T-cell (primary cell): ENCODE results near the gene IGLL5. TPM values are rescaled to one million over a fixed set of nuclear protein-coding genes. Genes with fewer than 3 reads are reported as not detected.

Experiments used
- ATAC-seq, 4 experiments: fragments of 200-7000 bp in 3 of 4; fragments of 150-1000 bp in 1 of 4; cut with Tn5 transposase; replicated peaks in 1 of 4; 1 replicate in 3 of 4; 2 replicates in 1 of 4; pipeline ENCODE4 v1.10.0; 2021; ENCODE audit warnings: moderate library complexity in 3 of 4, mild to moderate bottlenecking in 2 of 4, moderate number of reproducible peaks in 1 of 4
- CTCF ChIA-PET, 2 donors: fragments of 300-600 bp; sonication (Branson Sonifier 250); formaldehyde crosslinking; loops; one replicate each; lab custom pipeline; 2022; ENCODE audit warnings: antibody characterized with exemption in 2 of 2; lab: Charles Lee
- POLR2A ChIA-PET, 2 donors: fragments of 300-600 bp; sonication (Branson Sonifier 250); formaldehyde crosslinking; loops; one replicate each; lab custom pipeline; 2022; ENCODE audit warnings: antibody characterized with exemption in 2 of 2; lab: Charles Lee
- DNase-seq, 35 experiments: peaks; one replicate each; pipeline versions ENCODE4 v3.0.0 to v3.0.0-alpha.2; 2013 to 2023
- H3K27ac ChIP-seq: one replicate; pipeline ENCODE4 v1.5.1; 2013; ENCODE audit warnings: low read length
- H3K27me3 ChIP-seq, 2 experiments: replicated peaks in 1 of 2; 1 replicate in 1 of 2; 2 replicates in 1 of 2; pipeline versions ENCODE4 v1.6.1 to v1.7.0; 2013; ENCODE audit warnings: low read length in 1 of 2, mixed read lengths in 1 of 2; ENCODE audit not compliant: control insufficient read depth in 2 of 2, insufficient read depth in 2 of 2; ENCODE audit errors: extremely low read depth in 1 of 2
- H3K36me3 ChIP-seq, 2 donors: 1 replicate in 1 of 2; 2 replicates in 1 of 2; pipeline versions ENCODE4 v1.6.1 to v1.7.0; 2013; ENCODE audit warnings: low read length in 1 of 2; ENCODE audit not compliant: control insufficient read depth in 2 of 2, insufficient read depth in 1 of 2; ENCODE audit errors: extremely low read depth in 1 of 2
- H3K4me1 ChIP-seq, 2 experiments: 1 replicate in 1 of 2; 2 replicates in 1 of 2; pipeline versions ENCODE4 v1.6.1 to v1.7.0; 2013; ENCODE audit warnings: low read length in 2 of 2, mixed read lengths in 1 of 2; ENCODE audit not compliant: insufficient read depth in 2 of 2, control insufficient read depth in 1 of 2; ENCODE audit errors: extremely low read depth in 1 of 2
- H3K4me3 ChIP-seq, 2 donors: 1 replicate in 1 of 2; 2 replicates in 1 of 2; pipeline versions ENCODE4 v1.5.1 to v1.7.0; 2013; ENCODE audit warnings: mild to moderate bottlenecking in 2 of 2, low read length in 1 of 2, moderate library complexity in 1 of 2; ENCODE audit not compliant: control insufficient read depth in 1 of 2; ENCODE audit errors: extremely low read depth in 1 of 2
- H3K9me3 ChIP-seq: 2 replicates; pipeline ENCODE4 v1.7.0; 2013
- H3K27ac Mint-ChIP-seq, 2 donors: one replicate each; pipeline ENCODE4 v1.8.0; 2020 to 2021; ENCODE audit warnings: mild to moderate bottlenecking in 2 of 2, mixed read lengths in 2 of 2
- H3K27me3 Mint-ChIP-seq, 2 donors: one replicate each; pipeline ENCODE4 v1.8.0; 2021 to 2022; ENCODE audit warnings: mixed read lengths in 2 of 2
- H3K36me3 Mint-ChIP-seq: one replicate; pipeline ENCODE4 v1.8.0; 2021; ENCODE audit warnings: mixed read lengths
- H3K4me1 Mint-ChIP-seq, 3 donors: one replicate each; pipeline ENCODE4 v1.8.0; 2020 to 2022; ENCODE audit warnings: mixed read lengths in 3 of 3, mild to moderate bottlenecking in 1 of 3
- H3K4me3 Mint-ChIP-seq, 3 donors: one replicate each; pipeline ENCODE4 v1.8.0; 2020 to 2022; ENCODE audit warnings: mild to moderate bottlenecking in 3 of 3, mixed read lengths in 3 of 3, moderate library complexity in 3 of 3
- H3K9me3 Mint-ChIP-seq, 3 donors: one replicate each; pipeline ENCODE4 v1.8.0; 2020 to 2022; ENCODE audit warnings: mixed read lengths in 3 of 3
- WGBS: methylation state at CpG from one replicate; pipeline ENCODE4 v1.1.5; 2013; ENCODE audit warnings: missing lambda C conversion rate; ENCODE audit not compliant: insufficient coverage; 5-methylcytosine and 5-hydroxymethylcytosine counted together
- total RNA-seq, 35 experiments: library from RNA in 6 of 35; stranded (reverse) in 6 of 35; fragments of 120-200 nt in 1 of 35; gene quantifications; one replicate each; pipeline versions ENCODE4 v1.2.1 to v1.2.4 and lab custom pipeline; 2013 to 2026

IGLL5 gene
- total RNA-seq, 5 donors from 2014 or later (not counting 1 experiment from before 2014, with no cell fraction given) = 0.35 to 2.9 (median 2.1) TPM

GRCh38 chr22:22912988-22913253, 25.3 kb downstream of the IGLL5 start:
- DNase-seq = no peak
- peaks cover 0 to 10% (median 0%) of the 10 kb centered on the region in 3 donors for H3K4me1 Mint-ChIP-seq
- POLR2A ChIA-PET = no interaction called here
- H3K9me3 ChIP-seq = no peaks in the 10 kb centered on the region
- H3K4me3 ChIP-seq = no peak overlapping the region
- no peak overlapping the region for H3K27ac ChIP-seq
- no peaks in the 10 kb centered on the region for H3K4me1 ChIP-seq
- no peak overlapping the region for H3K4me3 Mint-ChIP-seq
- ATAC-seq = no peak
- 78% methylated on average over 5 of the region's 7 CpGs for WGBS
- no peak overlapping the region for H3K27ac Mint-ChIP-seq
- CTCF ChIA-PET = no interaction called here
- H3K36me3 Mint-ChIP-seq = no peaks in the 10 kb centered on the region
- H3K9me3 Mint-ChIP-seq = no peaks in the 10 kb centered on the region
- peaks cover 3% of the 10 kb centered on the region in 2 donors for H3K27me3 Mint-ChIP-seq
- H3K27me3 ChIP-seq = peaks cover 0 to 23% of the 10 kb centered on the region in 2 experiments
- H3K36me3 ChIP-seq = no peaks in the 10 kb centered on the region

GRCh38 chr22:22913989-22914388, 26.4 kb downstream of the IGLL5 start:
- no peak overlapping the region for H3K27ac Mint-ChIP-seq
- H3K9me3 Mint-ChIP-seq = no peaks in the 10 kb centered on the region
- ChIA-PET POLR2A (no interaction called here), CTCF (no interaction called here)
- Histone ChIP-seq H3K4me3 (no peak overlapping the region), H3K4me1 (no peaks in the 10 kb centered on the region), H3K27me3 (peaks cover 0 to 26% of the 10 kb centered on the region in 2 experiments), H3K27ac (no peak overlapping the region), H3K36me3 (no peaks in the 10 kb centered on the region), H3K9me3 (no peaks in the 10 kb centered on the region)
- peaks cover 3 to 6% of the 10 kb centered on the region in 2 donors for H3K27me3 Mint-ChIP-seq
- H3K36me3 Mint-ChIP-seq = no peaks in the 10 kb centered on the region
- H3K4me1 Mint-ChIP-seq = peaks cover 0 to 10% (median 0%) of the 10 kb centered on the region in 3 donors
- H3K4me3 Mint-ChIP-seq = no peak overlapping the region
- DNase-seq = no peak
- 20% methylated on average over 1 of the region's 5 CpGs for WGBS
- ATAC-seq = no peak

GRCh38 chr22:22914726-22915669, 27.4 kb downstream of the IGLL5 start:
- H3K27ac Mint-ChIP-seq = no peak overlapping the region

GRCh38 chr22:22915670-22916035, 28.0 kb downstream of the IGLL5 start:
- no peak overlapping the region for H3K27ac ChIP-seq
- Mint-ChIP-seq H3K9me3 (no peaks in the 10 kb centered on the region), H3K4me1 (peaks cover 0 to 3% (median 0%) of the 10 kb centered on the region in 3 donors), H3K27ac (no peak overlapping the region), H3K4me3 (no peak overlapping the region), H3K27me3 (peaks cover 0 to 5% of the 10 kb centered on the region in 2 donors), H3K36me3 (no peaks in the 10 kb centered on the region)
- DNase-seq (no peak), ATAC-seq (no peak)
- no peaks in the 10 kb centered on the region for H3K36me3 ChIP-seq
- POLR2A ChIA-PET = no interaction called here
- H3K9me3 ChIP-seq = no peaks in the 10 kb centered on the region
- CTCF ChIA-PET = no interaction called here
- peaks cover 0 to 25% of the 10 kb centered on the region in 2 experiments for H3K27me3 ChIP-seq
- WGBS = 88% methylated on average over 6 of the region's 6 CpGs
- H3K4me1 ChIP-seq = no peaks in the 10 kb centered on the region
- H3K4me3 ChIP-seq = no peak overlapping the region

More at GRCh38 chr22:22914726-22915669, 27.4 kb downstream of the IGLL5 start:
- no peak for DNase-seq
- Histone ChIP-seq H3K9me3 (no peaks in the 10 kb centered on the region), H3K4me1 (no peaks in the 10 kb centered on the region), H3K27me3 (peaks cover 0 to 27% of the 10 kb centered on the region in 2 experiments), H3K4me3 (no peak overlapping the region), H3K27ac (no peak overlapping the region), H3K36me3 (no peaks in the 10 kb centered on the region)
- Mint-ChIP-seq H3K27me3 (peaks cover 0 to 6% of the 10 kb centered on the region in 2 donors), H3K4me1 (peaks cover 0 to 6% (median 0%) of the 10 kb centered on the region in 3 donors), H3K9me3 (no peaks in the 10 kb centered on the region), H3K4me3 (no peak overlapping the region), H3K36me3 (no peaks in the 10 kb centered on the region)
- WGBS = 87% methylated on average over 8 of the region's 11 CpGs
- ChIA-PET CTCF (no interaction called here), POLR2A (no interaction called here)
- no peak for ATAC-seq

GRCh38 chr22:22916215-22916951, 28.8 kb downstream of the IGLL5 start:
- H3K4me3 Mint-ChIP-seq = no peak overlapping the region
- DNase-seq (no peak), ATAC-seq (no peak)
- no peaks in the 10 kb centered on the region for H3K9me3 ChIP-seq
- no peaks in the 10 kb centered on the region for H3K36me3 ChIP-seq
- H3K27me3 Mint-ChIP-seq = peaks cover 0 to 5% of the 10 kb centered on the region in 2 donors
- CTCF ChIA-PET = no interaction called here
- POLR2A ChIA-PET = interaction anchor here in 1 of 2 donors (0.7 kb wide), 1 partner anchor 895 kb away, joined by 6 read pairs; no protein-coding TSS in a partner anchor
- peaks cover 0 to 23% of the 10 kb centered on the region in 2 experiments for H3K27me3 ChIP-seq
- no peaks in the 10 kb centered on the region for H3K9me3 Mint-ChIP-seq
- peaks cover 0 to 2% (median 0%) of the 10 kb centered on the region in 3 donors for H3K4me1 Mint-ChIP-seq
- H3K27ac Mint-ChIP-seq = no peak overlapping the region
- no peaks in the 10 kb centered on the region for H3K36me3 Mint-ChIP-seq
- 82% methylated on average over 6 of the region's 10 CpGs for WGBS
- H3K4me3 ChIP-seq = no peak overlapping the region
- no peaks in the 10 kb centered on the region for H3K4me1 ChIP-seq
- H3K27ac ChIP-seq = no peak overlapping the region

- CTCF ChIA-PET = no interaction called here
- WGBS = 71% methylated on average over 2 of the region's 3 CpGs
- POLR2A ChIA-PET = interaction anchor here in 1 of 2 donors (0.7 kb wide), 1 partner anchor 895 kb away, joined by 6 read pairs; no protein-coding TSS in a partner anchor
Measured at GRCh38 chr22:22916952-22917290, 29.3 kb downstream of the IGLL5 start.

More at GRCh38 chr22:22916952-22917290, 29.3 kb downstream of the IGLL5 start:
- Mint-ChIP-seq H3K9me3 (no peaks in the 10 kb centered on the region), H3K27me3 (peaks cover 0 to 5% of the 10 kb centered on the region in 2 donors), H3K4me1 (no peaks in the 10 kb centered on the region), H3K4me3 (no peak overlapping the region), H3K27ac (no peak overlapping the region), H3K36me3 (no peaks in the 10 kb centered on the region)
- Histone ChIP-seq H3K27ac (no peak overlapping the region), H3K9me3 (no peaks in the 10 kb centered on the region), H3K36me3 (no peaks in the 10 kb centered on the region), H3K4me1 (no peaks in the 10 kb centered on the region), H3K27me3 (peaks cover 0 to 23% of the 10 kb centered on the region in 2 experiments), H3K4me3 (no peak overlapping the region)
- no peak for DNase-seq
- no peak for ATAC-seq
